ENCODE results near the gene ABCF2. TPM values are rescaled to one million over a fixed set of nuclear protein-coding genes. Genes with fewer than 3 reads are reported as not detected.
A peak's percentile ranks its signal among the peaks of the same experiment; 100 is the strongest.

The ABCF2 gene
- total RNA-seq, 1 experiment from 2014 or later: 55.5 TPM

GRCh38 chr7:151166629-151167196 lies 60.3 kb downstream of the ABCF2 start:
- H3K9ac ChIP-seq (ENCODE audit: low read length): no peak overlapping the region
- CTCF ChIA-PET: no interaction called here
- H3K79me2 ChIP-seq (ENCODE audit: low read length): no peaks in the 10 kb centered on the region
- H4K20me1 ChIP-seq (ENCODE audit: low read length): no peaks in the 10 kb centered on the region
- peak overlapping the region; percentile 64 for H3K4me3 ChIP-seq (ENCODE audit: low read length)
- intact Hi-C loops (cut with micrococcal nuclease): no loop called here
- DNase-seq: no peak
- BruUV-seq (replicated peaks): no TSS peak
- H3K9me2 ChIP-seq (replicated peaks; ENCODE audit: low read length): no peaks in the 10 kb centered on the region
- TF ChIP-seq EZH2 (IDR thresholded peaks at IDR 0.05; ENCODE audit: low read length, unreplicated experiment) (peak; percentile 99), CTCF (conservative IDR thresholded peaks at IDR 0.05; ENCODE audit: low read depth, low read length) (no peak), EZH2phosphoT487 (IDR thresholded peaks at IDR 0.05; ENCODE audit: borderline replicate concordance, low read length) (peak; percentile 77; the same call in 1 of the 2 replicates)
- no peak overlapping the region for H3K27ac ChIP-seq (ENCODE audit: low read length)
- peak overlapping the region; percentile 92 for H3K4me2 ChIP-seq (ENCODE audit: low read length)
- H3F3A ChIP-seq (ENCODE audit: low read length, unreplicated experiment): no peaks in the 10 kb centered on the region
- no peaks in the 10 kb centered on the region for H3K9me3 ChIP-seq (ENCODE audit: low read length)
- peak overlapping the region; percentile 73 for H2AFZ ChIP-seq (ENCODE audit: low read length)
- ATAC-seq: peak; percentile 6; the same call in 1 of the 2 replicates
- H3K27me3 ChIP-seq (ENCODE audit: low read length): peaks cover 60% of the 10 kb centered on the region
- H3K4me1 ChIP-seq (ENCODE audit: insufficient read depth, low read length): peaks cover 3% of the 10 kb centered on the region; the same call in 1 of the 2 replicates
- POLR2A ChIA-PET (ENCODE audit: unreplicated experiment): no interaction called here
- H3K36me3 ChIP-seq (ENCODE audit: low read depth, low read length): no peaks in the 10 kb centered on the region

Other genes starting within 250 kb of the ABCF2 start
- gene KCNH2, start 248.9 kb downstream of the ABCF2 start, total RNA-seq (2014; rRNA removed): 0.84 and 1.6 TPM in 2 replicates
- gene NOS3, start 236.2 kb downstream of the ABCF2 start, total RNA-seq (2014; rRNA removed): 0.66 and 2.5 TPM in 2 replicates
- gene ATG9B, start 202.7 kb downstream of the ABCF2 start, total RNA-seq (2014; rRNA removed): 1.2 and 1.3 TPM in 2 replicates
- 58.4 and 95.7 TPM in 2 replicates for gene ABCB8, start 198.8 kb downstream of the ABCF2 start, total RNA-seq (2014; rRNA removed)
- 1.7 and 2.6 TPM in 2 replicates for gene ASIC3, start 178.7 kb downstream of the ABCF2 start, total RNA-seq (2014; rRNA removed)
- gene CDK5, start 169.3 kb downstream of the ABCF2 start, total RNA-seq (2014; rRNA removed): 30.6 and 40.1 TPM in 2 replicates
- gene SLC4A2, start 167.6 kb downstream of the ABCF2 start, total RNA-seq (2014; rRNA removed): 267 and 284 TPM in 2 replicates
- 163 and 211 TPM in 2 replicates for gene FASTK, start 146.4 kb downstream of the ABCF2 start, total RNA-seq (2014; rRNA removed)
- gene TMUB1, start 143.7 kb downstream of the ABCF2 start, total RNA-seq (2014; rRNA removed): 52.1 and 71.6 TPM in 2 replicates
- 53.5 and 88.2 TPM in 2 replicates for gene AGAP3, start 140.7 kb downstream of the ABCF2 start, total RNA-seq (2014; rRNA removed)
- not detected in 2 replicates for gene GBX1, start 59.5 kb downstream of the ABCF2 start, total RNA-seq (2014; rRNA removed)
- not detected in 2 replicates for gene ASB10, start 40.0 kb downstream of the ABCF2 start, total RNA-seq (2014; rRNA removed)
- not detected in 2 replicates for gene H2BK1, start 16.7 kb downstream of the ABCF2 start, total RNA-seq (2014; rRNA removed)
- gene CHPF2, start 5.3 kb upstream of the ABCF2 start, total RNA-seq (2014; rRNA removed): 30.1 and 36.5 TPM in 2 replicates
- 8.6 and 9.1 TPM in 2 replicates for gene SMARCD3, start 21.5 kb upstream of the ABCF2 start, total RNA-seq (2014; rRNA removed)
- 40.1 and 47.0 TPM in 2 replicates for gene NUB1, start 114.6 kb upstream of the ABCF2 start, total RNA-seq (2014; rRNA removed)
- gene WDR86, start 182.8 kb upstream of the ABCF2 start, total RNA-seq (2014; rRNA removed): not detected in 2 replicates
- gene CRYGN, start 212.9 kb upstream of the ABCF2 start, total RNA-seq (2014; rRNA removed): 0.11 TPM in 1 of 2 replicates, not detected in the other

All from PC-3 (cell line).